K562 (cell line): ENCODE measurements around the gene ADD1. TPM values are rescaled to one million over a fixed set of nuclear protein-coding genes. Genes with fewer than 3 reads are reported as not detected.

Source experiments
- CBFA2T3 ChIP-seq: fragments of 450-650 bp; IDR thresholded peaks from 2 replicates; pipeline ENCODE4 v1.6.1; 2017
- DIDO1 ChIP-seq: fragments of 450-650 bp; IDR thresholded peaks from 2 replicates; pipeline ENCODE4 v1.6.1; 2016; ENCODE audit warnings: low read depth, missing biosample characterization, missing genetic modification characterization
- E2F3 ChIP-seq: fragments of 250-450 bp; sonication (Bioruptor Pico); IDR thresholded peaks from 2 replicates; pipeline ENCODE4 v1.4.0; 2020; ENCODE audit warnings: mild to moderate bottlenecking
- ETV5 ChIP-seq: sonication (generic); formaldehyde crosslinking; IDR thresholded peaks from 2 replicates; pipeline ENCODE4 v1.4.0; 2020; ENCODE audit warnings: low read depth, mild to moderate bottlenecking, missing genetic modification reagents
- GATAD2B ChIP-seq: fragments of 450-650 bp; IDR thresholded peaks from 2 replicates; pipeline ENCODE4 v1.6.1; 2017; ENCODE audit warnings: mild to moderate bottlenecking, borderline replicate concordance
- KLF13 ChIP-seq: fragments of 450-650 bp; IDR thresholded peaks from 2 replicates; pipeline ENCODE4 v1.6.1; 2016; ENCODE audit warnings: missing genetic modification characterization, low read depth, mild to moderate bottlenecking, missing compliant biosample characterization, moderate library complexity, borderline replicate concordance
- MCM3 ChIP-seq: fragments of 450-650 bp; IDR thresholded peaks from 2 replicates; pipeline ENCODE4 v1.6.1; 2016
- PHF21A ChIP-seq: fragments of 450-650 bp; IDR thresholded peaks from 2 replicates; pipeline ENCODE4 v1.6.1; 2017; ENCODE audit warnings: low read depth, borderline replicate concordance
- SMARCE1 ChIP-seq: fragments of 450-650 bp; IDR thresholded peaks from 2 replicates; pipeline ENCODE4 v1.7.1; 2016; ENCODE audit warnings: mild to moderate bottlenecking
- SRSF3 ChIP-seq: fragments of 200-400 bp; formaldehyde crosslinking; IDR thresholded peaks from 2 replicates; pipeline ENCODE4 v1.6.1; 2016; ENCODE audit warnings: mild to moderate bottlenecking, low read length, moderate library complexity; ENCODE audit not compliant: insufficient read depth
- ZNF584 ChIP-seq: fragments of 200-800 bp; sonication (Bioruptor generic); IDR thresholded peaks from 2 replicates; pipeline ENCODE4 v1.6.1; 2016; ENCODE audit warnings: low read depth, mild to moderate bottlenecking, missing genetic modification characterization, missing compliant biosample characterization
- ZNF707 ChIP-seq: fragments of 250-450 bp; sonication (Bioruptor Pico); conservative IDR thresholded peaks from 2 replicates; pipeline ENCODE4 v1.8.0; 2022; ENCODE audit warnings: inconsistent platforms, mild to moderate bottlenecking, moderate library complexity
- polyA plus RNA-seq, 8 experiments: library from polyadenylated mRNA; depleted of rRNA in 4 of 8; stranded (reverse) in 5 of 8; unstranded in 3 of 8; fragments of >200 nt; fragmentation: Nextera tagmentation in 2 of 8; fragmentation: Illumina TruSeq in 1 of 8; extraction: Ambion mirVana in 2 of 8; extraction: Trizol in 1 of 8; gene quantifications; 2 replicates each; pipeline versions ENCODE4 v1.2.1 to v1.2.3, GENCODE V29; 2011 to 2014; ENCODE audit warnings: inconsistent platforms in 1 of 8, missing spikeins in 1 of 8
- total RNA-seq, 7 experiments: library from RNA; depleted of rRNA in 6 of 7; stranded (reverse); fragments of >200 nt in 6 of 7; fragmentation: Illumina TruSeq in 2 of 7; extraction: Trizol in 2 of 7; gene quantifications; 2 replicates each; pipeline versions ENCODE4 v1.2.1 to v1.2.3, GENCODE V29; 2011 to 2021; ENCODE audit warnings: low replicate concordance in 1 of 7
- TF ChIP-seq, protein P1 (sequence below), 2 experiments: fragments of 450-650 bp; IDR thresholded peaks; 2 replicates each; pipeline ENCODE4 v1.6.1; 2016; ENCODE audit warnings: mild to moderate bottlenecking in 2 of 2, borderline replicate concordance in 1 of 2, low read depth in 1 of 2, moderate library complexity in 1 of 2
- TF ChIP-seq, protein P2 (sequence below): fragments of 450-650 bp; IDR thresholded peaks from 2 replicates; pipeline ENCODE4 v1.6.1; 2017; ENCODE audit warnings: mild to moderate bottlenecking, moderate library complexity
- TF ChIP-seq, protein P3 (sequence below): sonication (generic); formaldehyde crosslinking; IDR thresholded peaks from 2 replicates; pipeline ENCODE4 v1.8.1; 2022; ENCODE audit warnings: missing genetic modification reagents
- TF ChIP-seq, protein P4 (sequence below): fragments of 450-650 bp; formaldehyde crosslinking; IDR thresholded peaks from 2 replicates; pipeline ENCODE4 v1.4.0; 2020; ENCODE audit warnings: mild to moderate bottlenecking, moderate library complexity

Gene ADD1
- total and polyA plus RNA-seq, 9 of the 15 experiments (the other 6 are each of a cell fraction or from before 2014, with no cell fraction given), result 17.5 to 153 (median 74.0) TPM

DNA sequence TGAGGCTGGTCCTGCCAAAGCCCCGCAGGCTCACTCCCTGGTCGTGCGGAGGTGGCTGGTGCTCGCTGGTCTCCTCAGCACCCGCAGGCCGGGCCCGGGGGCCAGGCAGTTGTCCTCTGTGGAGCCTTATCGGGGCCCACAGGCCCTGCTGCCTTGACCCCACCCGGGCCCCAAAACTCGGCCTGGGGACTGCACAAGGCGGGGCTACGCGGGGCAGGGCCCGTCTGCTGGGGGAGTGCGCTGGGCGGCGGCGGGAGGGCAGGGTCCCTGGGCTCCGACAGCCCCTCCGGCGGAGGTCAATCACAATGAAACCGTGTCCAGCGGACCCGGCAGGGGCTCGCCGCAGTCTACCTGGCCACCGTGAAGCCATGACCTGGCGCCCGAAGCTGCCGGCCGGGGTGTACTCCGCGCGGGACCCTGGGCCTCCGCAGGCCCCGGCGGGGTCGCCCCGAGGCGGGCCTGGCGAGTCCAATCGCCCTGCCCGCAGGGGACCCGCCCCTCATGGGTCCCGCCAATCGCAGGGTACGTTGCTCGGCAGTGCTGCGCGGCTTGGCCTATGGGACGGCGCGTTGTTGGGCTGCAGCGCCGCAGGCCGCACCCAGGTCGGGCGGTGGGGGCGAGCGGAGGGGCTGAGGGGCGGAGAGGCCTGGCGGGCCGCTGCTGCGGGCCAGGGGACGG lies at the start of gene ADD1 (continued):
- peak; percentile 19; the same call in 1 of the 2 replicates for TF ChIP-seq SMARCE1
- TF ChIP-seq PHF21A, result no peak
- TF ChIP-seq CBFA2T3, result peak; percentile 76
- TF ChIP-seq GATAD2B, result 0 out of 2 replicates have a peak, but pooled peaks have one; percentile 16
- TF ChIP-seq, protein P1, sequence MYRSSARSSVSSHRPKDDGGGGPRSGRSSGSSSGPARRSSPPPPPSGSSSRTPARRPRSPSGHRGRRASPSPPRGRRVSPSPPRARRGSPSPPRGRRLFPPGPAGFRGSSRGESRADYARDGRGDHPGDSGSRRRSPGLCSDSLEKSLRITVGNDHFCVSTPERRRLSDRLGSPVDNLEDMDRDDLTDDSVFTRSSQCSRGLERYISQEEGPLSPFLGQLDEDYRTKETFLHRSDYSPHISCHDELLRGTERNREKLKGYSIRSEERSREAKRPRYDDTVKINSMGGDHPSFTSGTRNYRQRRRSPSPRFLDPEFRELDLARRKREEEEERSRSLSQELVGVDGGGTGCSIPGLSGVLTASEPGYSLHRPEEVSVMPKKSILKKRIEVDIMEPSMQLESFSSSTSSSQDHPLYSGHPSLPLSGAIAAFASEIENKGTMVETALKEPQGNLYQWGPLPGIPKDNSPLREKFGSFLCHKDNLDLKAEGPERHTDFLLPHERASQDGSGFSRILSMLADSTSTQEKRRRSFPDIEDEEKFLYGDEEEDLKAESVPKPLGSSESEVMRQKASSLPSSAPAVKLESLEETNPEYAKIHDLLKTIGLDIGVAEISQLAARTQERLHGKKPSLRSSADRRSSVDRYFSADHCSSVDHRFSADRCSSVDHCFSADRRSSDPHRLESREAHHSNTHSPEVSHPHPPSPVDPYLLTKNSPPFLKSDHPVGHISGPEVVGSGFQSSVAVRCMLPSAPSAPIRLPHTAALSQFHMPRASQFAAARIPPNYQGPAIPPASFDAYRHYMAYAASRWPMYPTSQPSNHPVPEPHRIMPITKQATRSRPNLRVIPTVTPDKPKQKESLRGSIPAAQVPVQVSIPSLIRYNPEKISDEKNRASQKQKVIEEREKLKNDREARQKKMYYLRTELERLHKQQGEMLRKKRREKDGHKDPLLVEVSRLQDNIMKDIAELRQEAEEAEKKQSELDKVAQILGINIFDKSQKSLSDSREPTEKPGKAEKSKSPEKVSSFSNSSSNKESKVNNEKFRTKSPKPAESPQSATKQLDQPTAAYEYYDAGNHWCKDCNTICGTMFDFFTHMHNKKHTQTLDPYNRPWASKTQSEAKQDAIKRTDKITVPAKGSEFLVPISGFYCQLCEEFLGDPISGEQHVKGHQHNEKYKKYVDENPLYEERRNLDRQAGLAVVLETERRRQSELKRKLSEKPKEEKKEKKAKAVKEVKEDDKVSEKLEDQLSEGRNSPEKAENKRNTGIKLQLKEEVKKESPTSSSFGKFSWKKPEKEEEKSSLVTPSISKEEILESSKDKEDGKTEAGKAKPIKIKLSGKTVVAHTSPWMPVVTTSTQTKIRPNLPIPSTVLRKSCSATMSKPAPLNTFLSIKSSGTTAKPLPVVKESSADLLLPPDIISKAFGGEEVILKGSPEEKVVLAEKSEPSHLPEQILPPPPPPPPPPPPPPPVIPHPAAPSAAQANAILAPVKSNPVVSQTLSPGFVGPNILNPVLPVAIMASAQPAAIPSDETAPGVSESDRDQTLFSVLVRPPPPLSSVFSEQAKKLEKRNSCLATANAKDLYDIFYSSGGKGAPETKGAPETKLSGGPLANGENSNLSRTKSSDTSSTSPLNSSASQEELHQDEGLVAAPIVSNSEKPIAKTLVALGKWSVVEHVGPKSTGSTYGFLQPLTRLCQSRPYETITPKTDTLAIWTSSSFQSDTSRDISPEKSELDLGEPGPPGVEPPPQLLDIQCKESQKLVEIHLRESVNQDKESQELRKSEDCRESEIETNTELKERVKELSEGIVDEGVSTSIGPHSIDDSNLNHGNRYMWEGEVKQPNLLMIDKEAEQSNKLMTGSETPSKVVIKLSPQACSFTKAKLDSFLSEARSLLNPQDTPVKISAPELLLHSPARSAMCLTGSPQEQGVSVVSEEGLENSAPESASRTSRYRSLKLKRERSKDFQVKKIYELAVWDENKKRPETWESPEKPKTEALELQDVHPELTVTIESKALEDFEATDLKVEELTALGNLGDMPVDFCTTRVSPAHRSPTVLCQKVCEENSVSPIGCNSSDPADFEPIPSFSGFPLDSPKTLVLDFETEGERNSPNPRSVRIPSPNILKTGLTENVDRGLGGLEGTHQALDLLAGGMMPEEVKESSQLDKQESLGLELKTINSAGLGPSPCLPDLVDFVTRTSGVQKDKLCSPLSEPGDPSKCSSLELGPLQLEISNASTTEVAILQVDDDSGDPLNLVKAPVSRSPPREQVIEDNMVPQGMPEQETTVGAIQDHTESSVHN (IDR thresholded peaks at IDR 0.05; ENCODE audit: borderline replicate concordance in 1 of 2, low read depth in 1 of 2), result no peak
- TF ChIP-seq, protein P2, sequence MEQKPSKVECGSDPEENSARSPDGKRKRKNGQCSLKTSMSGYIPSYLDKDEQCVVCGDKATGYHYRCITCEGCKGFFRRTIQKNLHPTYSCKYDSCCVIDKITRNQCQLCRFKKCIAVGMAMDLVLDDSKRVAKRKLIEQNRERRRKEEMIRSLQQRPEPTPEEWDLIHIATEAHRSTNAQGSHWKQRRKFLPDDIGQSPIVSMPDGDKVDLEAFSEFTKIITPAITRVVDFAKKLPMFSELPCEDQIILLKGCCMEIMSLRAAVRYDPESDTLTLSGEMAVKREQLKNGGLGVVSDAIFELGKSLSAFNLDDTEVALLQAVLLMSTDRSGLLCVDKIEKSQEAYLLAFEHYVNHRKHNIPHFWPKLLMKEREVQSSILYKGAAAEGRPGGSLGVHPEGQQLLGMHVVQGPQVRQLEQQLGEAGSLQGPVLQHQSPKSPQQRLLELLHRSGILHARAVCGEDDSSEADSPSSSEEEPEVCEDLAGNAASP, result no peak
- no peak; the same call in 1 of the 2 replicates for TF ChIP-seq E2F3
- TF ChIP-seq, protein P3, sequence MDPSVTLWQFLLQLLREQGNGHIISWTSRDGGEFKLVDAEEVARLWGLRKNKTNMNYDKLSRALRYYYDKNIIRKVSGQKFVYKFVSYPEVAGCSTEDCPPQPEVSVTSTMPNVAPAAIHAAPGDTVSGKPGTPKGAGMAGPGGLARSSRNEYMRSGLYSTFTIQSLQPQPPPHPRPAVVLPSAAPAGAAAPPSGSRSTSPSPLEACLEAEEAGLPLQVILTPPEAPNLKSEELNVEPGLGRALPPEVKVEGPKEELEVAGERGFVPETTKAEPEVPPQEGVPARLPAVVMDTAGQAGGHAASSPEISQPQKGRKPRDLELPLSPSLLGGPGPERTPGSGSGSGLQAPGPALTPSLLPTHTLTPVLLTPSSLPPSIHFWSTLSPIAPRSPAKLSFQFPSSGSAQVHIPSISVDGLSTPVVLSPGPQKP (CRISPR knock-in tag), result no peak
- TF ChIP-seq, protein P4, sequence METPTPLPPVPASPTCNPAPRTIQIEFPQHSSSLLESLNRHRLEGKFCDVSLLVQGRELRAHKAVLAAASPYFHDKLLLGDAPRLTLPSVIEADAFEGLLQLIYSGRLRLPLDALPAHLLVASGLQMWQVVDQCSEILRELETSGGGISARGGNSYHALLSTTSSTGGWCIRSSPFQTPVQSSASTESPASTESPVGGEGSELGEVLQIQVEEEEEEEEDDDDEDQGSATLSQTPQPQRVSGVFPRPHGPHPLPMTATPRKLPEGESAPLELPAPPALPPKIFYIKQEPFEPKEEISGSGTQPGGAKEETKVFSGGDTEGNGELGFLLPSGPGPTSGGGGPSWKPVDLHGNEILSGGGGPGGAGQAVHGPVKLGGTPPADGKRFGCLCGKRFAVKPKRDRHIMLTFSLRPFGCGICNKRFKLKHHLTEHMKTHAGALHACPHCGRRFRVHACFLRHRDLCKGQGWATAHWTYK (CRISPR knock-in tag), result peak; percentile 53; the same call in 1 of the 2 replicates
- TF ChIP-seq ETV5 (CRISPR knock-in tag), result 0 out of 2 replicates have a peak, but pooled peaks have one; percentile 41
- no peak for TF ChIP-seq ZNF584 (CRISPR knock-in tag)
- TF ChIP-seq SRSF3, result no peak
- TF ChIP-seq ZNF707 (CRISPR knock-in tag), result no peak
- no peak for TF ChIP-seq MCM3
- TF ChIP-seq KLF13 (tag), result no peak
- TF ChIP-seq DIDO1 (tag), result no peak
